ENCODE measurements around the gene PRPF31.

GRCh38 chr19:54162884-54163283 is 47.3 kb downstream of the PRPF31 start:
- TF ChIP-seq, protein P1, sequence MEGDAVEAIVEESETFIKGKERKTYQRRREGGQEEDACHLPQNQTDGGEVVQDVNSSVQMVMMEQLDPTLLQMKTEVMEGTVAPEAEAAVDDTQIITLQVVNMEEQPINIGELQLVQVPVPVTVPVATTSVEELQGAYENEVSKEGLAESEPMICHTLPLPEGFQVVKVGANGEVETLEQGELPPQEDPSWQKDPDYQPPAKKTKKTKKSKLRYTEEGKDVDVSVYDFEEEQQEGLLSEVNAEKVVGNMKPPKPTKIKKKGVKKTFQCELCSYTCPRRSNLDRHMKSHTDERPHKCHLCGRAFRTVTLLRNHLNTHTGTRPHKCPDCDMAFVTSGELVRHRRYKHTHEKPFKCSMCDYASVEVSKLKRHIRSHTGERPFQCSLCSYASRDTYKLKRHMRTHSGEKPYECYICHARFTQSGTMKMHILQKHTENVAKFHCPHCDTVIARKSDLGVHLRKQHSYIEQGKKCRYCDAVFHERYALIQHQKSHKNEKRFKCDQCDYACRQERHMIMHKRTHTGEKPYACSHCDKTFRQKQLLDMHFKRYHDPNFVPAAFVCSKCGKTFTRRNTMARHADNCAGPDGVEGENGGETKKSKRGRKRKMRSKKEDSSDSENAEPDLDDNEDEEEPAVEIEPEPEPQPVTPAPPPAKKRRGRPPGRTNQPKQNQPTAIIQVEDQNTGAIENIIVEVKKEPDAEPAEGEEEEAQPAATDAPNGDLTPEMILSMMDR (conservative IDR thresholded peaks at IDR 0.05): no peak
- no peak for TF ChIP-seq EZH2 (IDR thresholded peaks at IDR 0.05; ENCODE audit: low read depth)
